Endometrium (tissue), 2 donors: Measurements from ENCODE around the gene PRR19.

ENCODE experiments used
- FAIRE-seq: peaks from 2 replicates; lab custom pipeline; 2012; peaks lifted over from hg19 to GRCh38; lab: Jason Lieb, UNC
- donor health status: control.
- donor health status: control.

PRR19 gene

DNA sequence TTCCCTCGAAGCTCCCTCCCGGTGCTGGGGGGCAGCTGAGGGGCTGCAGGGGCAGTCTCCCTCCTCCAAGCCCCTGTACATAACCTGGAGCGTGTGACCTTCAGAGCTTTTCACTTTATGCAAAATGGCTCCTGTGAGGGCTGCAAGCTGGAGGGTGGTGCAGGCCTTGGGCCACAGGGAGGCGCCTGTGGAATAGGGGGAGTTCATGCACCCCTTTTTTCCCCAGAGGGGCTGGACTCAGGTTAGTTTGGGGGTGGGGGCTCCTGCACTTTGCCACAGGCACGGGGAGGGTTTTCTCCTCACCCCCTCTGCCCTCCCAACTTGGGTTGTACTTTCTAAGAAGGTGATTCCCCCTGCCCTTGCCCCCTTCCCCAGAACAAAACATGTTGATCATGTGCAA, 6.6 kb upstream of the PRR19 start:
- no peak for FAIRE-seq

DNA sequence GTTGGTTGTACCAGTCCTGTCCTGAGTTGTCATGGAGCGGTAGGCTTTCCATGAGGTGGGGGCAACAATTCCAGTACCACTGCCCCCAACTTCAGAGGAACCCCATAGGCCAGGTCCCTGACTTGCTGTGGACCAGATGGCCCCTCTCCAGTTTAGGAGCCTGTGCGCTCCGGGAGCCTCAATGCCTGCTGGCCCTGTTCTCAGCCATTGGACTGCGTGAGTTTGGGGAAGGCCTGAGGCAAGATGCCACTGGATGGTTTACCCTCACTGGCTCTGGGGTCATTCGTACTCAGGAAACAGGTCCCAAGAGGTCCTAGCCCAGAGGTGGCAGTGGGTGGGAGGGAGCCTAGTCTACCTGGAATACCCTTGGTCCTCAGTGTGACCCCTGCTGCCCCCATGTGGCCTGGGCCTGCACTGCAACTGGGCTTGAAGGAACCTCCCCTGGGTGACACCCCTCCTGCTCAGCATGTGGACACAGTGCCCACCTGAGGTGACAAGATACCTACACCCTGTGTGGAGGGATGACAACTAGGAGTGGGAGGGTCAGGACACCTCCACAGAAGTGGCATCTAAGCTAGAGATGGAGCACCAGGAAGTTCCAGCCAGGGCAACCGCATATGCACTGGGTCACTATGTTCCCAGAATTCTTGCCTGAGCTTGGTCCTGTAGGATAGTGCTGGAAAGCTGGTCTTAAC, 6.0 kb upstream of the PRR19 start:
- no peak for FAIRE-seq

DNA sequence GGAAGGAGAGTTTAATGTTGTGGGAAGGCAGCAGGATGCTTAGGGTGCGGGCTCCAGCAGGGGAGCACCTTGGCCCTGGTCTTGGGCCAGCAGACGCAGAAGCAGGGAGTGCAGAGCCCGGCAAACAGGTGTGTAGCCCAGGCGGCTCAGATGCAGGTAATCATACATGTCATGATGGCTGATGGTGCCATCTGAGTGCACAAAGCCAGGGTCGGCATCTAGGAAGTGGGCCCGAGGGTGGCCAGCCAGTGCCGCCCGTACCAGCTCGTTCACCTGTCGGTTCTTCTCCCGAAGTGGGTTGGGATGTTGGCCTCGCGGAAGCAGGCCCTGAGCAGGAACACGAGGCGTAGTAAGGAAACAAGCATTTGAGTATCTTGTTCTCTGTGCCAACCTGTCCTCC, 4.9 kb upstream of the PRR19 start:
- no peak for FAIRE-seq

DNA sequence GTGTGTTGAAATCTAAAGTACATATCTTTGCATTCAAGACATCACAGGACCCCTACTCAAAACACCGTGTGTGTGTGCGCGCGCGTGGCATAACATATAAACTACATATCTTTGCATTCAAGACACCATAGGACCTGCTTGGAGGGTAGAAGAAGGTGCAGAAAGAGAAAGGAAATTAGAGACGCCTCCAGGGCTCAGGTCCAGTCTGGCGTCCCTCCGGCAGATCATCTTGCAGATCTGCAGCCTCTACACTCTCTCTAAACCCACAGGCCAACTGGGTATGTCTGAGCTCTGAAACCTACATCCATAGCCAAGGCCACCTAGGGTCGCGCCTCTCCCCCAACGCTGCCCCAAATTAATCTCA, 1.2 kb downstream of the PRR19 start:
- FAIRE-seq = no peak

DNA sequence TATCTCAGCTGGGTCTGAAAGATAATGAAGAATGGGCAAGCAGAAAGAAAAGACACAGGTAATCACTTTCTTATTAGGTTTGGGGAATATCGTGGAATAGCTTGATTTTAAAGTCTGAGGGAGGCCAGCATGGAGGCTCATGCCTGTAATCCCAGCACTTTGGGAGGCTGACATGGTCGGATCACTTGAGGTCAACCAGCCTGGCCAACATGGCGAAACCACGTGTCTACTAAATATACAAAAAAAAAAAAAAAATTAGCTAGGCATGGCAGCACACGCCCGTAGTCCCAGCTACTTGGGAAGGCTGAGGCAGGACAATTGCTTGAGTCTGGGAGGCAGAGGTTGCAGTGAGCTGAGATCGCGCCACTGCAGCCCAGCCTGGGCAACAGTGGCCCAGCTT, 1.9 kb downstream of the PRR19 start:
- FAIRE-seq = no peak

DNA sequence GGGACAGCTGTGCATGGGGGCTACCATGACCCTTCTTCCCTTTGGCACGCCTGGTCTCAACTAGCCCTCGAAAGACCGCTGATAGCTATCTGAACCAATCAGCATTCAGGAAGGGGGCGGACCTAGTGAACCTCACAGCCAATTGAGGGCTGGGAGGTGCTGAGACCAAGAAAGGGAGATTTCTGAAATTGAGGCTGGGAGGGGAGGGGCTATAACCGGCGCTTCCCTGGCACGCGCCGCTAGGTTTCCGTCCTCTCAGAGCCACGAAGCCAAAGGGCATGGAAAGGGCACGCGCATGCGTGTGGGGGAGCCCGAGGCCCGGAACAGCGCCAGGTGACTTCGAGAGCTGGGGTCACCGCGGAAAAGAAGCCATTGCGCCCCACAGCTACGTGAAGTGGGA, 4.7 kb downstream of the PRR19 start:
- FAIRE-seq = no peak

DNA sequence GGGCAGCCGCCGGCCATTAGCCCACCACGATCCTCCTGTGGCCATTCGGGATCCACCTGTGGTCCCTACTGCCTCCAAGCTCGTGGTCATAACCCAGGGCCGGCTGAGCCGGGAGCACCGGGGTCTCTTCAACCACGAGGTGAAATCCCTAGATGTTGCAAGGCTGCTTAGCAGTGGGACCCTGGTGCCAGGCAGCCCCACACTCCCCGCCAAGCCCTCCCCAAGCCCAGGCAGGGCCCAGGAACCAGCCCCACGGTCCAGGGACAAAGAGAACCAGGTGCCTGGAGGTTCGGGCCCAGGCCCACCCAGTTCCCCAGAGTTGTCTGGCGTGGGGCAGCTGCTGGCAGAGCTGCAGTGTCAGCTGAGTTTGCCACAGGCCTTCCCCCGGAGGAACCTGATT, 7.8 kb downstream of the PRR19 start:
- no peak for FAIRE-seq

DNA sequence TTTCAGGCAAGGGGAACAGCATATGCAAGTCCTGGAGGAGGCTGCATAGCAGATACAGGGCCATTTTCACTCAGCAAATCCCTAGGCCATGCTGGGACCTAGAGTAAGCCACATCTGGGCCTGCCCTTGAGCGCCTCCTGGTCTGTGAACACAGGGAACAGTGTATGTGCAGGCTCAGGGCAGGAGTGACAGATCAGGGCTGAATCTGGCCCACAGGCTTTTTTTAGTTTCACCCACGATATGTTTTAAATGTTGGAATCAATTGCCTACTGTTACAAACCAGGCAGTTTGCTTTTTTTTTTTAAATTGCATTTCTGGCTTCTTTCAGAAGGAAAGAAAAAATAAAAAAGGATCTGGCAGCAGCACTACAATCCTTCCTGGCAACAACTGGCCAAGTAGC, 9.7 kb downstream of the PRR19 start:
- FAIRE-seq = no peak

- no peak for FAIRE-seq
Observed at GRCh38 chr19:42312370-42312769, 10.4 kb downstream of the PRR19 start.

DNA sequence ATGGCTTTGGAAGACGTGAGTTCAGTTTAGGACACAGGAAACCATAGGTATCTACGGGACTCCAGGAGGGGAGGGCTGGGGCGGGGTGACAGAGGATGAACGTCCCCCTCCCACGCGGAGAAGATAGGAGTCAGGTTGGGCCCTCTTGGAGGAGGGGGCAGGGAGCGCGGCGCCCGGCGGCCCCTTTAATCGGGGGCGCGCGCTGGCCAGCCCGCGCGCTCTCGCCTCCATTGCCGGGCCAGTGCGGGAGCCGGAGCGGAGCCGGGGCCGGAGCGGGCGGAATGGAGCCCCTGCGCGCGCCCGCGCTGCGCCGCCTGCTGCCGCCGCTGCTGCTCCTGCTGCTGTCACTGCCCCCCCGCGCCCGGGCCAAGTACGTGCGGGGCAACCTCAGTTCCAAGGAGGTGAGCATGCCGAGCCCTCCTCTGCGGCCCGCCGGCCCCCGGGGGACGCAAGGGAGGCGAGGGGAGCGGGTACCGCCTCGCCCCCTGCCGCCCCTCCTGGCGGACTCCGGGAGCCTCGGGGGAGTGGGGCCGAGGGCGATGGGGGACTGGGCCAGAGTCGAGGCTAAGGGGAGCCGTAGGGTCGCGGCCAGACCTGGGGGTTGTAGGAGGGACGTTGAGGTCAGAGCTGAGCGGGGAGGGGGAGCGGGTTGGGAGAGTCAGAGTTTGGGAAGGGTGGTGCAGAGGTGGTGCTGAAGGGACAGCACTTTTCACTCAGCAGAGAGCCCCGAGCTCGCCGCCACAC, 11.3 kb downstream of the PRR19 start, which contains the start of gene TMEM145:
TMEM145 (plus strand) TSS at position 214 of the 744 bp plus-strand sequence; CDS start at position 282, 68 bp downstream.
- no peak for FAIRE-seq

GRCh38 chr19:42313840-42314755, 12.2 kb downstream of the PRR19 start:
- no peak for FAIRE-seq

DNA sequence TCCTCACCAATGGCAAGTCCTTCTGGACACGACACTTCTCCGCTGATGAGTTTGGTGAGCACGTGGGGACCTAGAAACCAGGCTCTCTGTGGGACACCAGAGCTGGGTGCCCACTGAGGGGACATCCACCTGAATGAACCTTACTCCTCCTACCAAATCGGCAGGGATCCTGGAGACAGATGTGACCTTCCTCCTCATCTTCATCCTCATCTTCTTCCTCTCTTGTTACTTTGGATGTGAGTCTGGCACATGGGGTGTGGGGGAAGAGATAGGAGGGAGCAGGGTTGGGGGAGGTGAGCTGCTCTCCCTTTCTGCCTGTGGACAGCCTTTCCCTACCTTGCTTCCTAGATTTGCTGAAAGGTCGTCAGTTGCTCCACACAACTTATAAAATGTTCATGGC, 13.1 kb downstream of the PRR19 start:
- FAIRE-seq = no peak

- no peak for FAIRE-seq
Observed at GRCh38 chr19:42316223-42317211, 14.6 kb downstream of the PRR19 start.

GRCh38 chr19:42317535-42317934, 15.6 kb downstream of the PRR19 start:
- no peak for FAIRE-seq

- FAIRE-seq = no peak
Observed at GRCh38 chr19:42322305-42322704, 20.4 kb downstream of the PRR19 start.

GRCh38 chr19:42323473-42323851, 21.5 kb downstream of the PRR19 start:
- FAIRE-seq = no peak

GRCh38 chr19:42323852-42324654, 22.1 kb downstream of the PRR19 start:
- no peak for FAIRE-seq

DNA sequence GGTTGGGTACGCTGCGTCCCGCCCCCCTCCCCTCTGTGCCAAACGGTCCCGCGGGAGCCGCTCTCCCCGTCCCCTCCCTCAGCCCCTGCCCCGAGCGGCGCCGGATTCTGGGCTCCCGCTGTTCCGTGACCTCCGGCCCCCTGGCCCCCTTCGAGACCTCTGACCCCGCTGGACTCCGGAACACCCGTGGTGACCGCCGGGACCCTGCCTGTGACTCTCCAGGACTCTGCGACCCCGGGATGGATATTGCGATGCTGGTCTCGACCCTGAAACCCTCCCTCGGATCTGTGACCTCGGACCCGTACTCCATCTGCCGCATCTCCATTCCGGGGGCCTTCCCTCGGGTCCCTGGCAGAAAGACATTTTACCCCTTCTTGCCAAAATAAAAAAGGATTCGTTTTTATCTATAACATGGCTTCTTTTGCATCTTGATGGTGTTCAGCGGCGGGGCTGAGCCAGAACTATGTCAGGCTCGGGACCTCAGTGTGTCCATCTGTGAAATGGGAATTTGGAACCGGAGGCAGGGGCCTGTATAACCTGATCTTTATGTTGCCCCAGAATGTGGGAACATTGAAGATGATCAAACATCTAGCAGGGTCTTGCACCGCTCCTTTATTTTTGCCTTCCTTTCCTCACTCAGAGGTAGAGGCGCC, 22.8 kb downstream of the PRR19 start:
- FAIRE-seq = no peak

DNA sequence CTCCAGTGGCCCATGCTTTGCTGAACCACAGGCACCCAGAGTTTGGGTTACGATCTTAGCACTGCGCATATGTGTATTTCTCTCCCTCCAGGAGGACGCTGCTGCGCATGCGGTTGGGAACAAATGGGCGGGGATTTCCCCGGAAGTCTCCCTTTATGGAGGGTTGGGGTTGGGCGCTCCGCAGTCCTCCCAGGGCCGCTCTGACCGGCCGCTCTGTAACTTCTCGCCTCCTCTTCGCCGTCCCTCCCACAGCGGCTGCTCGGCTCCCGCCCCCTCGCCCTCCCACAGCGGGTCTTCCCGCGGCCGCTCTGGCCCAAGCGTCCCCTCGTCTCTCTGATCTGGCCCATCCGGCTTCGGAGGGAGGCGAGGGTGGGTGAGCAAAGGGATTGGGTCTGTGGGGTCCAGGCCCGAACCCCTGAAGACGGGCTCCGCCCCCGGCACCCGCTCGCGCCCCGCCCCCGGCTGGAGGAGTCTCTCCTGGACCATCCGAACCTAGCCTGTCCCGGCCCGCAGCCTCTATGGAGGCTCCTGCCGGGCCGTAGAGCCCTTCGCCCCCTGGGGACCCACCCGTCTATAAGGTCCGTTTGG, 23.5 kb downstream of the PRR19 start, which contains the start of gene MEGF8:
MEGF8 (plus strand) TSS at position 328 of the 588 bp plus-strand sequence. CDS start 609 bp downstream, outside the sequence.
- FAIRE-seq = peak; percentile 98
